HG02623 (cell line): Measurements from ENCODE around the gene STS.
A peak's percentile ranks its signal among the peaks of the same experiment; 100 is the strongest.

Source experiments
- ATAC-seq: cut with Tn5 transposase; IDR thresholded peaks from one replicate; pipeline ENCODE4 v1.9.1; 2021; ENCODE audit warnings: moderate library complexity; ENCODE audit not compliant: unreplicated experiment

The STS gene

GRCh38 chrX:7134981-7135380 lies 12.5 kb upstream of the STS start:
- no peak for ATAC-seq

GRCh38 chrX:7139202-7140081 lies 8.1 kb upstream of the STS start:
- ATAC-seq = no peak

- ATAC-seq = no peak
Observed at GRCh38 chrX:7143076-7143475, 4.4 kb upstream of the STS start.

- ATAC-seq = no peak
Observed at GRCh38 chrX:7143941-7144525, 3.5 kb upstream of the STS start.

- ATAC-seq = no peak
Observed at GRCh38 chrX:7145454-7145853, 2.1 kb upstream of the STS start.

- no peak for ATAC-seq
Observed at GRCh38 chrX:7146020-7146702, 1.4 kb upstream of the STS start.

- peak; percentile 11 for ATAC-seq
Observed at GRCh38 chrX:7146703-7147412, 654 bp upstream of the STS start.

GRCh38 chrX:7147978-7148854 lies 704 bp downstream of the STS start, which contains the start of gene PUDP:
Gene PUDP, minus strand, starts transcription at chrX:7148153. Its CDS starts 40 bp downstream, at chrX:7148113.
- ATAC-seq = peak; percentile 76

- ATAC-seq = no peak
Observed at GRCh38 chrX:7149411-7149810, 1.9 kb downstream of the STS start.

GRCh38 chrX:7153231-7153630 lies 5.7 kb downstream of the STS start:
- ATAC-seq = no peak

GRCh38 chrX:7154041-7154597 lies 6.6 kb downstream of the STS start:
- no peak for ATAC-seq

- ATAC-seq = no peak
Observed at GRCh38 chrX:7155163-7155562, 7.7 kb downstream of the STS start.

GRCh38 chrX:7156879-7157278 lies 9.4 kb downstream of the STS start:
- no peak for ATAC-seq

- no peak for ATAC-seq
Observed at GRCh38 chrX:7158468-7158990, 11.0 kb downstream of the STS start.

GRCh38 chrX:7159149-7159861 lies 11.8 kb downstream of the STS start:
- no peak for ATAC-seq

- no peak for ATAC-seq
Observed at GRCh38 chrX:7163146-7163677, 15.7 kb downstream of the STS start.

- no peak for ATAC-seq
Observed at GRCh38 chrX:7164174-7164573, 16.7 kb downstream of the STS start.

GRCh38 chrX:7168371-7168770 lies 20.9 kb downstream of the STS start:
- ATAC-seq = no peak

GRCh38 chrX:7169627-7170026 lies 22.1 kb downstream of the STS start:
- no peak for ATAC-seq
